ENCODE measurements around the gene CREG2. TPM values are rescaled to one million over a fixed set of nuclear protein-coding genes. Genes with fewer than 3 reads are reported as not detected.
A peak's percentile ranks its signal among the peaks of the same experiment; 100 is the strongest.

CREG2 gene
- total RNA-seq, 4 donors from 2014 or later, result not detected

DNA sequence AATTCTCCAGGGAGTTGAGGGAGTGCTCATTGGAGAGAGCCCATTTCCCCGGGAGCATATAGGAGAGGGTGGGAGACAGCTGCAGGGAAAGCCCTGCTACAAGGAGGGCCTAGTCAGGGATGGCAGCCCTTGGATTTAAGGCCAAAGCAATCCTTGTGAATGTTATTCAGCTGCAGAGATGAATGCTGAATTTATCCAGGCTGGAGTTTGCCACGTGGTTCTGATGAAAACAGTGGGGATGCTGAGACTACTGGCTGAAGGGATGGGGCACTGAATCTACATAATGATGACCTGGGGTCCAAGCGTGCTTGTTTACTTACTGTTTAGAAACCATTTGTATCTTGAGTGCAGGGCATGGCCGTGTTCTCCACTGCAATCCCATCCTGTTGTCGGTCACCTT is 43.2 kb downstream of the CREG2 start:
- intact Hi-C loops (cut with DNase I; ENCODE audit: low total_unique reads), result loop anchor here (10.0 kb wide), 1 partner anchor 1111 kb away; no protein-coding TSS in a partner anchor
- 65 to 73% methylated on average over 5 of the region's 5 CpGs for WGBS, 2 donors
- TF ChIP-seq, protein P1, sequence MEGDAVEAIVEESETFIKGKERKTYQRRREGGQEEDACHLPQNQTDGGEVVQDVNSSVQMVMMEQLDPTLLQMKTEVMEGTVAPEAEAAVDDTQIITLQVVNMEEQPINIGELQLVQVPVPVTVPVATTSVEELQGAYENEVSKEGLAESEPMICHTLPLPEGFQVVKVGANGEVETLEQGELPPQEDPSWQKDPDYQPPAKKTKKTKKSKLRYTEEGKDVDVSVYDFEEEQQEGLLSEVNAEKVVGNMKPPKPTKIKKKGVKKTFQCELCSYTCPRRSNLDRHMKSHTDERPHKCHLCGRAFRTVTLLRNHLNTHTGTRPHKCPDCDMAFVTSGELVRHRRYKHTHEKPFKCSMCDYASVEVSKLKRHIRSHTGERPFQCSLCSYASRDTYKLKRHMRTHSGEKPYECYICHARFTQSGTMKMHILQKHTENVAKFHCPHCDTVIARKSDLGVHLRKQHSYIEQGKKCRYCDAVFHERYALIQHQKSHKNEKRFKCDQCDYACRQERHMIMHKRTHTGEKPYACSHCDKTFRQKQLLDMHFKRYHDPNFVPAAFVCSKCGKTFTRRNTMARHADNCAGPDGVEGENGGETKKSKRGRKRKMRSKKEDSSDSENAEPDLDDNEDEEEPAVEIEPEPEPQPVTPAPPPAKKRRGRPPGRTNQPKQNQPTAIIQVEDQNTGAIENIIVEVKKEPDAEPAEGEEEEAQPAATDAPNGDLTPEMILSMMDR (IDR thresholded peaks at IDR 0.05), result no peak
- no peak for TF ChIP-seq POLR2A (IDR thresholded peaks at IDR 0.05)

DNA sequence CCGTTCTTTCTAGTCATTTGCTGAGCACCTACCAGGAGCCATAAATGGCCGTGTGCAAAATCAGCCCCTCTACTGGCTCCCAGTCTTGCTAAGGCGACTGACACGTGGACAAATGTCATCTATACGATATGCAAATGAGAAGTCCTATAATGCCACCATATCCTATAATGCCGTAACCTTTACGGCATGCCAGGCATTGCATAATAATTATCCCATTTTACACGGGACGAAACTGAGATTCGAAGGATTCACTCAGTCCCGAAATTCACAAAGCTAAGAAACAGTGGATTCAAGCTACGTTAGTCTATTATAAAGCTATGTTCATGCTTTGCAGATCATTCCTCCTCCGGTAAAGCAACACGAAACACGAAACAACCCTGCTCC is 44.7 kb downstream of the CREG2 start:
- TF ChIP-seq, protein P1 (IDR thresholded peaks at IDR 0.05), result no peak
- no peak for TF ChIP-seq POLR2A (IDR thresholded peaks at IDR 0.05)
- H3K4me3 ChIP-seq (ENCODE audit: low read depth, poor library complexity, severe bottlenecking), result no peak overlapping the region
- 81 to 85% methylated on average over 15 of the region's 15 CpGs for WGBS, 2 donors
- DNase-seq (ENCODE audit: low spot score in 2 of 2), result no peak
- intact Hi-C loops (cut with DNase I; ENCODE audit: low total_unique reads), result loop anchor here (10.0 kb wide), 1 partner anchor 1112 kb away; no protein-coding TSS in a partner anchor

More for the DNA sequence above, 43.2 kb downstream of the CREG2 start:
- no peak for DNase-seq (ENCODE audit: low spot score in 2 of 2)
- H3K4me3 ChIP-seq (ENCODE audit: low read depth, poor library complexity, severe bottlenecking), result no peak overlapping the region

DNA sequence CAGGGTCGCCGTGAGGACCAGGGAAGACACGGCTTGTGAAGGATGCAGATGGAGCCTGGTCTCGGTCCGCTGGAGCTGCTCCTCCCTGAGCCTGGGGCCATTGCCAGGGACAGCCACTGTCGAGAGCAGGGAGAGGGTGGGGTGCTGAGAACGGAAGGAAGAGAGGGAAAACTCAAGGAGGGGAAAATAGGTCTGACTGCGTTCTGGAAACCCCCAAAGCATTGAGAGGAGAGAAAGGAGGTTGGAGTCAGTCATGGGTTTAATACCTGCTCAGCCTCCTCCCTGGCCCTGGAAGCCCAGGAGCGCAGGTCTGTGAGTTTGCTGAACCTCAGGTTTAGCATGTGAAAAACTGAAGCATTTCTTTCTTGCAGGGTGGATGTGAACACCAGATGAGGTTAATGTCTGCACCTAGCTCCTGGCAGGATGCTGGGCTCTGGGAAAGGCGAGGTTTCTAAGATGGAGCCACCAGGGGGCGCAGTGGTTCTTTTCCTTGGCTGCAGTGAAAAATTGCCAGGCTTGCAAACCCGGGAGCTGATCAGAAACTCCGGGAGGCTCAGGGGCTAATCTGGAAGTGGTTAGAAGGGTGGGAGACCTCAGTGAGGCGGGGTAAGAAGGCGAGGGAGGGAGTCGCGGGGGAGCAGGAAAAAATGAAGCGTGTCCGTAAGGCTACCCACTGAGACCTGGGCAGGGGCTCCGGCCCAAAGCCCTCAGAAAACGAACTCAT is 45.2 kb downstream of the CREG2 start:
- no peak overlapping the region for H3K4me3 ChIP-seq (ENCODE audit: low read depth, poor library complexity, severe bottlenecking)
- intact Hi-C loops (cut with DNase I; ENCODE audit: low total_unique reads), result loop anchor here (10.0 kb wide), 1 partner anchor 1113 kb away; no protein-coding TSS in a partner anchor
- DNase-seq (ENCODE audit: low spot score in 2 of 2), result peak; percentile 64 to 96
- WGBS, 2 donors, result 45 to 49% methylated on average over 21 of the region's 21 CpGs
- TF ChIP-seq POLR2A (IDR thresholded peaks at IDR 0.05), result no peak
- TF ChIP-seq, protein P1 (IDR thresholded peaks at IDR 0.05), result no peak

DNA sequence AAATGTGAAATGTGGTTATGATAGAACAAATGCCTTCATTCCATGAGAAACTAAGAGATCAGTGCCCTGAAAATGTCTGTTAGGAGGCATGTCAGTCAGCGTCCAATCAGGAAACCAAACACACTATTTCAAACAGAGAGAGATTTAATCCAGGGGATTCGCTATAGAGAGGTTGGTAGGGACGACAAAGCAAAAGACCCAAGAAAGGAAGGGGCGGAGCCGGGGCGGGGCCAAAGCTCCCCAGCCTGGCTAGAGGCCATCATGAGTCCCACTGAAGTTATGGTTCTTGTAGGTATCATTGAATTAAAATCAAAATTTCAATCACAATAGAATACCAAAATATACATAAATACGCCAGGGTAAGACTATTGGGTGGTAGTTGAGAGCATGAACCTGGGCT is 45.9 kb downstream of the CREG2 start:
- no peak overlapping the region for H3K4me3 ChIP-seq (ENCODE audit: low read depth, poor library complexity, severe bottlenecking)
- DNase-seq (ENCODE audit: low spot score in 2 of 2), result no peak
- 88% methylated on average over 7 of the region's 7 CpGs for WGBS, 2 donors
- no peak for TF ChIP-seq POLR2A (IDR thresholded peaks at IDR 0.05)
- TF ChIP-seq, protein P1 (IDR thresholded peaks at IDR 0.05), result no peak
- intact Hi-C loops (cut with DNase I; ENCODE audit: low total_unique reads), result loop anchor here (10.0 kb wide), 1 partner anchor 1113 kb away; no protein-coding TSS in a partner anchor

DNA sequence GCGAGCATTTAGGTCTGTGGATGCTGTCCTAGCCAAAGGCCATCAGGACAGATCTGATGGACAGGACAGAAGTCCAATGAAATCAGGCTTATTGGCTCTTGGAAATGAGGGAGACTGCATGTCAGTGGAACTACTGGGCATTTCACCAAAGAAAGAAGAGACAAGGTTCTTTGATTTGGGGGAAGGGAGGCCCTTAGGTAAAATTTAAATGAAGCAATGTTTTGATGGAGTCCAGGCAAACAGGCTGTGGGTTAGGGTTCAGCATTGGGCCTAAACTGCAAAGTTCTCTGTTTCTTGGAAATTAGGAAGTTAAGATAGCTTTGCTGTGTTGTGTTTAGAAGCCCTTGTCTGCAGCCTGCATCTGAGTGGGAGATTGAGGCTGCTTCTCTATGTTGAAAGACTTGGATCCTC is 47.2 kb downstream of the CREG2 start:
- no peak for DNase-seq (ENCODE audit: low spot score in 2 of 2)
- intact Hi-C loops (cut with DNase I; ENCODE audit: low total_unique reads), result loop anchor here (10.0 kb wide), 1 partner anchor 1115 kb away; no protein-coding TSS in a partner anchor
- TF ChIP-seq POLR2A (IDR thresholded peaks at IDR 0.05), result no peak
- TF ChIP-seq, protein P1 (IDR thresholded peaks at IDR 0.05), result no peak
- 94 to 100% methylated on average over 1 of the region's 1 CpG for WGBS, 2 donors
- no peak overlapping the region for H3K4me3 ChIP-seq (ENCODE audit: low read depth, poor library complexity, severe bottlenecking)

Measured in lower leg skin (tissue), 4 donors.